Activated naive CD8-positive, alpha-beta T cell treated with anti-CD3 and anti-CD28 coated beads, Interleukin-2, amount 10 ng/mL, durations not matched to agents 7 days and 5 days (primary cell): ENCODE data around the gene GSE1. TPM values are rescaled to one million over a fixed set of nuclear protein-coding genes. Genes with fewer than 3 reads are reported as not detected.
"Not testable (repeated sequence)": the region's sequence is repeated elsewhere in the genome, so short reads cannot be mapped to it uniquely, and the experiment has no call there.

Source experiments
- ATAC-seq: fragments of 150-1000 bp; cut with Tn5 transposase; one replicate; pipeline ENCODE4 v1.10.0; 2021; ENCODE audit warnings: low read depth, moderate library complexity
- POLR2A ChIA-PET: fragments of 350-600 bp; sonication (Branson Sonifier 250); formaldehyde crosslinking; loops from one replicate; lab custom pipeline; 2021; ENCODE audit warnings: antibody characterized with exemption; lab: Charles Lee
- DNase-seq: peaks from one replicate; pipeline ENCODE4 v3.0.0; 2021
- H3K27ac Mint-ChIP-seq: one replicate; pipeline ENCODE4 v1.8.0; 2022; ENCODE audit warnings: mild to moderate bottlenecking, mixed read lengths
- H3K27me3 Mint-ChIP-seq: one replicate; pipeline ENCODE4 v1.8.0; 2022; ENCODE audit warnings: mild to moderate bottlenecking, moderate library complexity, mixed read lengths
- H3K36me3 Mint-ChIP-seq: one replicate; pipeline ENCODE4 v1.8.0; 2021; ENCODE audit warnings: mild to moderate bottlenecking, mixed read lengths
- H3K4me1 Mint-ChIP-seq: one replicate; pipeline ENCODE4 v1.8.0; 2021; ENCODE audit warnings: mixed read lengths
- H3K4me3 Mint-ChIP-seq: one replicate; pipeline ENCODE4 v1.8.0; 2022; ENCODE audit warnings: mild to moderate bottlenecking, moderate library complexity, mixed read lengths
- H3K9me3 Mint-ChIP-seq: one replicate; pipeline ENCODE4 v1.8.0; 2021; ENCODE audit warnings: mixed read lengths
- total RNA-seq, 2 experiments: library from RNA; stranded (reverse); gene quantifications; one replicate each; pipeline ENCODE4 v1.2.3, GENCODE V29; 2021

The GSE1 gene
- total RNA-seq, 2 experiments from 2014 or later = 60.9 to 62.5 TPM

- POLR2A ChIA-PET = no interaction called here
- no peak overlapping the region for H3K27ac Mint-ChIP-seq
- no peak overlapping the region for H3K4me3 Mint-ChIP-seq
- DNase-seq (no peak), ATAC-seq (no peak)
- H3K4me1 Mint-ChIP-seq = peaks cover 1% of the 10 kb centered on the region
- no peaks in the 10 kb centered on the region for H3K27me3 Mint-ChIP-seq
- H3K9me3 Mint-ChIP-seq = no peaks in the 10 kb centered on the region
- H3K36me3 Mint-ChIP-seq = no peaks in the 10 kb centered on the region
Observed at GRCh38 chr16:85588562-85589503, 24.3 kb upstream of the GSE1 start.

GRCh38 chr16:85589688-85590505 lies 23.2 kb upstream of the GSE1 start:
- Mint-ChIP-seq H3K4me1 (peaks cover 1% of the 10 kb centered on the region), H3K27ac (no peak overlapping the region), H3K36me3 (no peaks in the 10 kb centered on the region), H3K27me3 (no peaks in the 10 kb centered on the region), H3K4me3 (no peak overlapping the region), H3K9me3 (no peaks in the 10 kb centered on the region)
- ATAC-seq = no peak
- no peak for DNase-seq
- POLR2A ChIA-PET = no interaction called here

GRCh38 chr16:85590506-85590832 lies 22.7 kb upstream of the GSE1 start:
- POLR2A ChIA-PET = no interaction called here
- Mint-ChIP-seq H3K36me3 (no peaks in the 10 kb centered on the region), H3K27ac (no peak overlapping the region), H3K4me1 (peaks cover 1% of the 10 kb centered on the region), H3K27me3 (no peaks in the 10 kb centered on the region), H3K9me3 (no peaks in the 10 kb centered on the region), H3K4me3 (no peak overlapping the region)
- DNase-seq (no peak), ATAC-seq (no peak)

GRCh38 chr16:85591381-85591780 lies 21.7 kb upstream of the GSE1 start:
- Mint-ChIP-seq H3K4me3 (no peak overlapping the region), H3K27ac (no peak overlapping the region), H3K36me3 (peaks cover 4% of the 10 kb centered on the region), H3K9me3 (no peaks in the 10 kb centered on the region), H3K27me3 (no peaks in the 10 kb centered on the region), H3K4me1 (peaks cover 1% of the 10 kb centered on the region)
- POLR2A ChIA-PET = no interaction called here
- DNase-seq (no peak), ATAC-seq (no peak)

- POLR2A ChIA-PET, H3K36me3 Mint-ChIP-seq: not testable (repeated sequence)
Observed at GRCh38 chr16:85592277-85592676, 20.8 kb upstream of the GSE1 start.

GRCh38 chr16:85592700-85593493 lies 20.2 kb upstream of the GSE1 start:
- Mint-ChIP-seq H3K27me3 (no peaks in the 10 kb centered on the region), H3K4me1 (peaks cover 1% of the 10 kb centered on the region), H3K4me3 (no peak overlapping the region), H3K9me3 (no peaks in the 10 kb centered on the region), H3K27ac (no peak overlapping the region), H3K36me3 (peaks cover 4% of the 10 kb centered on the region)
- POLR2A ChIA-PET = no interaction called here
- DNase-seq (no peak), ATAC-seq (no peak)

More at GRCh38 chr16:85592277-85592676, 20.8 kb upstream of the GSE1 start:
- not testable (repeated sequence) for H3K4me1 Mint-ChIP-seq, H3K9me3 Mint-ChIP-seq, H3K27me3 Mint-ChIP-seq, ATAC-seq, DNase-seq, H3K4me3 Mint-ChIP-seq, H3K27ac Mint-ChIP-seq

- POLR2A ChIA-PET = no interaction called here
Observed at GRCh38 chr16:85593494-85594221, 19.5 kb upstream of the GSE1 start.

GRCh38 chr16:85594273-85594977 lies 18.7 kb upstream of the GSE1 start:
- H3K4me3 Mint-ChIP-seq = no peak overlapping the region
- POLR2A ChIA-PET = no interaction called here
- H3K27ac Mint-ChIP-seq = no peak overlapping the region

More at GRCh38 chr16:85593494-85594221, 19.5 kb upstream of the GSE1 start:
- Mint-ChIP-seq H3K27ac (no peak overlapping the region), H3K36me3 (peaks cover 4% of the 10 kb centered on the region), H3K27me3 (no peaks in the 10 kb centered on the region), H3K9me3 (no peaks in the 10 kb centered on the region), H3K4me3 (no peak overlapping the region), H3K4me1 (peaks cover 1% of the 10 kb centered on the region)
- ATAC-seq (no peak), DNase-seq (no peak)

GRCh38 chr16:85594978-85595661 lies 18.0 kb upstream of the GSE1 start:
- no peak for ATAC-seq
- Mint-ChIP-seq H3K36me3 (peaks cover 4% of the 10 kb centered on the region), H3K4me3 (no peak overlapping the region), H3K4me1 (peaks cover 1% of the 10 kb centered on the region), H3K9me3 (no peaks in the 10 kb centered on the region), H3K27me3 (no peaks in the 10 kb centered on the region), H3K27ac (no peak overlapping the region)
- no peak for DNase-seq
- POLR2A ChIA-PET = no interaction called here

More at GRCh38 chr16:85594273-85594977, 18.7 kb upstream of the GSE1 start:
- H3K4me1 Mint-ChIP-seq = peaks cover 1% of the 10 kb centered on the region
- peaks cover 4% of the 10 kb centered on the region for H3K36me3 Mint-ChIP-seq
- no peaks in the 10 kb centered on the region for H3K9me3 Mint-ChIP-seq
- DNase-seq (no peak), ATAC-seq (no peak)
- H3K27me3 Mint-ChIP-seq = no peaks in the 10 kb centered on the region

- peaks cover 1% of the 10 kb centered on the region for H3K4me1 Mint-ChIP-seq
Observed at GRCh38 chr16:85595812-85596502, 17.2 kb upstream of the GSE1 start.

GRCh38 chr16:85598141-85598540 lies 15.0 kb upstream of the GSE1 start:
- H3K27me3 Mint-ChIP-seq = no peaks in the 10 kb centered on the region
- DNase-seq = no peak
- POLR2A ChIA-PET = no interaction called here
- ATAC-seq = no peak
- no peak overlapping the region for H3K27ac Mint-ChIP-seq
- peaks cover 4% of the 10 kb centered on the region for H3K36me3 Mint-ChIP-seq
- H3K4me1 Mint-ChIP-seq = no peaks in the 10 kb centered on the region
- H3K4me3 Mint-ChIP-seq = no peak overlapping the region
- H3K9me3 Mint-ChIP-seq = no peaks in the 10 kb centered on the region

More at GRCh38 chr16:85595812-85596502, 17.2 kb upstream of the GSE1 start:
- ATAC-seq = no peak
- Mint-ChIP-seq H3K27ac (no peak overlapping the region), H3K36me3 (peaks cover 4% of the 10 kb centered on the region), H3K9me3 (no peaks in the 10 kb centered on the region), H3K4me3 (no peak overlapping the region), H3K27me3 (no peaks in the 10 kb centered on the region)
- no peak for DNase-seq
- POLR2A ChIA-PET = no interaction called here
